ENCODE results near the gene DHCR7. TPM values are rescaled to one million over a fixed set of nuclear protein-coding genes. Genes with fewer than 3 reads are reported as not detected.

DHCR7 gene
- total RNA-seq, 1 donor from 2014 or later, result 145 TPM

DNA sequence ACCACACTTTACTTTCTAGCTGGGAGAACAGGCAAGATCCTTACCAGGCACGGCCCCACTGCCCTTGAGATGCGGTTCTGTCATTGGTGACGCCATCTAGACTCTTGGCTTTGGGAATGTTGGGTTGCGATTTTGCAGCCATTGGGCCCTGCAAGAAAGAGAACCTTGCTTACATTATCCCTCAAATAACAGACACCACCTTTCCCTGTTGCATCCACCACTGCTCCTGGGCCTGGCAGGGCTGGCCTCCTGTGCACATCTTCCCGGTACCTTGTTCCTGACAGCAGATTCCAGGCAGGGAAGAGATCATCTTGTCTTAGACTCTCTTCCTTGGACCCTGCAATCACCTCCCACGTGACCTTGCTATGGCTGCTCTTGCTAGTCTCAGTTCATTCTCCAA, 3.4 kb downstream of the DHCR7 start:
- no peak for TF ChIP-seq CTCF (IDR thresholded peaks at IDR 0.05; ENCODE audit: partially characterized antibody, unreplicated experiment)

DNA sequence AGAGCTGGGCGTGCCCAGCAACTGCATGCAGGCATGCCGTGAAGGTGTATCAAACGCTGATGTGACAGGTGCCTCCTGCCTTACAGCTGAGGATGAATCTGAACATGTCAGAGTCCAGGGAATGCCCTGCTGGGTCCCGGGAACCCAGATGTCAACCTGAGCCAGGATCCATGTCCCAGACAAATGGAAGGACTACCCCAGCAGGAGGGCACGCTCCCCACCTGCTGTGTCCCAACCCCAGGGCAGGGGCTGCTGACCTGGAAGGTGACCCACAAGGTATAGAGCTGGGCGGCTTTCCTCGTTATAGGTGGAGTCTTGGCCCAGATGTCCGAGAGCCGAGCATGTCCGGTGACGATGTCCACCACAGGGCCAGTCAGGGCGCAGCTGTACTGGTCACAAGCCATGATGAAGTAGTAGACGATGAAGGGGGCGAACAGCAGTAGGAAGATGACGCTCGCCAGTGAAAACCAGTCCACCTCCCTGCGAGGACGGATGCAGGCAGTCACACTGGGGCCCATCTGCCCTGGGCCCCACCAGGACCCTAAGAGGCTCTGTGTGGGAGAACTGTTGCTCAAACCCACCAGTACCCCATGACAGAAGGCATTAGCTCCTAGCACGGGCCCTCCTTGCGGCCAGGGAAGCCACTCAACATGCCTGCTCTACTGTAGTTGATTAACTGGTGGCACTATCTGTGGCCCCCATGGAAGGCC, 4.3 kb downstream of the DHCR7 start:
- Mint-ChIP-seq H3K36me3 (ENCODE audit: unreplicated experiment) (peaks cover 18% of the 10 kb centered on the region), H3K4me3 (ENCODE audit: unreplicated experiment) (no peak overlapping the region), H3K4me1 (ENCODE audit: low read depth, unreplicated experiment) (no peaks in the 10 kb centered on the region), H3K9me3 (ENCODE audit: unreplicated experiment) (peaks cover 10% of the 10 kb centered on the region), H3K27me3 (ENCODE audit: unreplicated experiment) (peaks cover 8% of the 10 kb centered on the region), H3K27ac (ENCODE audit: unreplicated experiment) (no peak overlapping the region)
- TF ChIP-seq CTCF (IDR thresholded peaks at IDR 0.05; ENCODE audit: partially characterized antibody, unreplicated experiment), result no peak
- no peak for DNase-seq

More for the DNA sequence above, 3.4 kb downstream of the DHCR7 start:
- Mint-ChIP-seq H3K27ac (ENCODE audit: unreplicated experiment) (no peak overlapping the region), H3K27me3 (ENCODE audit: unreplicated experiment) (peaks cover 10% of the 10 kb centered on the region), H3K4me3 (ENCODE audit: unreplicated experiment) (no peak overlapping the region), H3K9me3 (ENCODE audit: unreplicated experiment) (peaks cover 13% of the 10 kb centered on the region), H3K36me3 (ENCODE audit: unreplicated experiment) (peaks cover 18% of the 10 kb centered on the region), H3K4me1 (ENCODE audit: low read depth, unreplicated experiment) (peaks cover 8% of the 10 kb centered on the region)
- DNase-seq, result no peak

DNA sequence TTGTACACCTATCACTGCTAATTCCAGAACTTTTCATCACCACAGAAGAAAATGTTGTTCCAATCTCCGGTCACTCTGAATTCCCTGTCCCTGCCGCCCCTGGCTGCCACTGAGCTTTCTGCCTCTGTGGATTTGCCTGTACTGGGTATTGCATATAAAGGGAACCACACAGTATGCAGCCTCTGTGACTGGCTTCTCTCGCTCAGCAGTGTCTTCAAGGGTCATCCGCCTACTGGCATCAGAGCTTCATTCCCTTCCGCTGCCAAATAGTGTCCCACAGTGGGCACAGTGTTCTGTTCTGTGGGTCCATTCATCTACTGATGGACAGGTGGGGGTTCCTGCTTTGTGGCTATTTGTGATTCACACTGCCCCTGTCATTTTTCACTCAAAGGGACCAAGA, 5.3 kb downstream of the DHCR7 start:
- no peak for TF ChIP-seq CTCF (IDR thresholded peaks at IDR 0.05; ENCODE audit: partially characterized antibody, unreplicated experiment)
- no peak for DNase-seq
- Mint-ChIP-seq H3K36me3 (ENCODE audit: unreplicated experiment) (peaks cover 18% of the 10 kb centered on the region), H3K4me1 (ENCODE audit: low read depth, unreplicated experiment) (no peaks in the 10 kb centered on the region), H3K4me3 (ENCODE audit: unreplicated experiment) (no peak overlapping the region), H3K27me3 (ENCODE audit: unreplicated experiment) (peaks cover 8% of the 10 kb centered on the region), H3K9me3 (ENCODE audit: unreplicated experiment) (peaks cover 10% of the 10 kb centered on the region), H3K27ac (ENCODE audit: unreplicated experiment) (no peak overlapping the region)

GRCh38 chr11:71442123-71442522, 6.1 kb downstream of the DHCR7 start:
- TF ChIP-seq CTCF (IDR thresholded peaks at IDR 0.05; ENCODE audit: partially characterized antibody, unreplicated experiment), result no peak
- Mint-ChIP-seq H3K36me3 (ENCODE audit: unreplicated experiment) (peaks cover 18% of the 10 kb centered on the region), H3K4me1 (ENCODE audit: low read depth, unreplicated experiment) (no peaks in the 10 kb centered on the region), H3K9me3 (ENCODE audit: unreplicated experiment) (peaks cover 10% of the 10 kb centered on the region), H3K27me3 (ENCODE audit: unreplicated experiment) (peaks cover 4% of the 10 kb centered on the region), H3K4me3 (ENCODE audit: unreplicated experiment) (no peak overlapping the region), H3K27ac (ENCODE audit: unreplicated experiment) (no peak overlapping the region)
- DNase-seq, result no peak

GRCh38 chr11:71441251-71441650, 6.9 kb downstream of the DHCR7 start:
- peaks cover 14% of the 10 kb centered on the region for H3K36me3 Mint-ChIP-seq (ENCODE audit: unreplicated experiment)
- DNase-seq, result no peak
- no peaks in the 10 kb centered on the region for H3K4me1 Mint-ChIP-seq (ENCODE audit: low read depth, unreplicated experiment)
- H3K9me3 Mint-ChIP-seq (ENCODE audit: unreplicated experiment), result peaks cover 7% of the 10 kb centered on the region
- no peak overlapping the region for H3K4me3 Mint-ChIP-seq (ENCODE audit: unreplicated experiment)
- H3K27me3 Mint-ChIP-seq (ENCODE audit: unreplicated experiment), result peaks cover 4% of the 10 kb centered on the region
- H3K27ac Mint-ChIP-seq (ENCODE audit: unreplicated experiment), result no peak overlapping the region
- no peak for TF ChIP-seq CTCF (IDR thresholded peaks at IDR 0.05; ENCODE audit: partially characterized antibody, unreplicated experiment)

Measured in glutamatergic neuron (in vitro differentiated cells).